HG03439 (cell line): Measurements from ENCODE around the gene OGFOD3.

Source experiments
- ATAC-seq: cut with Tn5 transposase; IDR thresholded peaks from one replicate; pipeline ENCODE4 v1.9.1; 2021; ENCODE audit warnings: mild to moderate bottlenecking, moderate library complexity; ENCODE audit not compliant: unreplicated experiment

Gene OGFOD3

GRCh38 chr17:82447876-82448275 is 29.5 kb upstream of the OGFOD3 start:
- ATAC-seq: no peak

DNA sequence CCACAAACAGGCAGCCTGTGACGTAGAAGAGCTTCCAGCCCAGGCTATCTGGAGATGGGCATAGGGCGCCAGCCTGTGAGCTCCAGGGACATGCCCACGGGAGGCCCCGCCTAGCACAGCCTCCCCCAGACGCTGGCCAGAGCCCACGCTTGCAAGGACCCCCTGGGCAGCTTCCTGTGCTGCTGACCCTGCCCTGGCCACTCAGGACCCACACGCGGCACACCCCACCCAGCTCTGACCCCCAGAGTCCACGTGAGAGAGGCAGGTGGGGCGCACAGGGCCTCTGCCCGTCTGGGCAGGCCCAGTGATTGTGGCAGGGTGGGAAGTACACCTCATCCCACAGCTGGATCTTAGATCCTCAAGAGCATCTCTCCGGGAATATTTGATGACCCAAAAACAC is 28.3 kb upstream of the OGFOD3 start:
- ATAC-seq: no peak

DNA sequence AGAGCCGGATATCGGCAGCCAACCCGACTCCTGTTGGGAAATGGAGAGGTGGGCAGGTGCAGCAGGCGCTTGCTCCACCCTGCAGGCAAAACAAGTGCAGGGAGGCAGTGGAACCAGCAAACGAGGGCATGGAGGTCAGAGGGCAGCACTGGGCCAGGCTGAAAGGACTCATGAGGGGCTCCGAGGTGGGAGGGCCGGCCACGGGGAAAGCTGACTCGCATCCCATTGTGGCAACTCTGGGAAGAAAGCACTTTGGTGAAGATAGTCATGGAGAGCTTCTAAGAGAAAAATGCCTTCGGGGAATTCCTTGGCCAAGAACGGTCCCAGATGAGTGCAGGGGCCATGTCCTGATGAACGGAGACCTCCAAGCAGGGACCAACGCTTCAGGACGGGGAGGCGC is 27.7 kb upstream of the OGFOD3 start:
- no peak for ATAC-seq

- no peak for ATAC-seq
Observed at GRCh38 chr17:82445542-82445941, 27.2 kb upstream of the OGFOD3 start.

GRCh38 chr17:82444941-82445521 is 26.6 kb upstream of the OGFOD3 start:
- no peak for ATAC-seq

DNA sequence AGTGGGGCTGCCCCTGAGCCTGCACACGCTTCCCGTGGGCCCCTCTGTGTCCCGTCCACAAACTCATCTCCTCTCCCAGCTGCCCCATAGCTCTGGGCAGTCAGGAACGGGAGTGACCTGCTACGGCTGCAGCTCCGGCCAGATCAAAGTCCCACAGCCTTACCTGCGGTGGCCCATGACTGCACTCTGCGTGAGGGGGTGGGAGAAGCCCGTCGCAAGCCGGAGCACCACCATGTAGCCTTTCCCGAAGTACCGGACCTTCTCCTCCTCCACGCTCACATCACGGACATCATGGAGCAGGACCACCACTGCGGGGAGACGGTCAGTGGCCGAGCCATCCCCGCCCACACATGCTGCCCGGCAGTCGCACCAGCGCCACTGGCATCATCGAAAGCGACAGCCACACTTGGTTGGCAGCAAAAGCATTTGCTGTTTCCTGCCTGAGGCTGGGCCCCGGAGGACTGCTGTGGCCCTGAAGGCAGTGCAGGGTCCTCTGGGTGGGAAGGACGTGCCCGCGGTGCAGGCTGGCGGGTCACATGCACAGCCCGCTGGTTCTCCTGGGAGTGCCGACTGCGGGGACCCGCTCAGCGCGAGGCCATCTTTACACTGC is 26.0 kb upstream of the OGFOD3 start:
- ATAC-seq: no peak

GRCh38 chr17:82443465-82444283 is 25.3 kb upstream of the OGFOD3 start:
- no peak for ATAC-seq

DNA sequence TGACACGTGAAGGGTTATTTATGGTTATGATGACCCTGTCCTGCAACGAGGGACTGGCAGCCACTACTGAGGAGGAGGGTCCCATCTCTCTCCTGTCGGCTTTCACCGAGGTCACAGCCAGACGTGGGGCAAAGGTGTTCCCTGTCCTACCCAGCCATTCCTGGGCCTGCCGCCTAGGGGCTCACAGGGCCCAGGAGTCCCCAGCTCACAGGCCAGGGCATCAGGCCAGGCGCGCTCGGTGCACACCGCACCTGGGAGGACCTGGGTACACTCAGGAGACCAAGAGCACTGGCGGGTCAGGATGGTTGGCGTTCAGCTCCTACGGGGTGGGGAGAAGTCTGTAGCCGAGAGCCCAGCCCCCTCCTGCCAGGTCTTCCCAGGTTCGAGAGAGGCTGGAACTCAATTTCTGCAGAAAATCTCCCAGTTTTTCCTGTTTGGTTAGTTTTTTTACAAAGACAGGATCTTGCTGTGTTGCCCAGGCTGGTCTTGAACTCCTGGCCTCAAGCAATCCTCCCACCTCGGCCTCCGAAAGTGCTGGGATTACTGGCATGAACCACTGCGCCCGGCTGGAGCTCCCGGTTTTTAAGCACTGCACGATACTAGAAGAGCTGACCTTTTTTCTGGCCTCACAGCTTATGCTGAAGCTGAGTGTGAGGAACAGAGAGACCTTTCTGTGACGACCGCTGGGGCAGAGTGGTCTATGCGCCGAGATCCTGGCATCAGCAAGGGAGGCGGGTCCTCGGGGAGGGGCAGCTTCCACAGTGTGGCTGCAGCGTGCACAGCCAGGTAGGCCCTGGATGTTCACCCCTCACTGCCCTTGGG is 24.5 kb upstream of the OGFOD3 start:
- no peak for ATAC-seq

DNA sequence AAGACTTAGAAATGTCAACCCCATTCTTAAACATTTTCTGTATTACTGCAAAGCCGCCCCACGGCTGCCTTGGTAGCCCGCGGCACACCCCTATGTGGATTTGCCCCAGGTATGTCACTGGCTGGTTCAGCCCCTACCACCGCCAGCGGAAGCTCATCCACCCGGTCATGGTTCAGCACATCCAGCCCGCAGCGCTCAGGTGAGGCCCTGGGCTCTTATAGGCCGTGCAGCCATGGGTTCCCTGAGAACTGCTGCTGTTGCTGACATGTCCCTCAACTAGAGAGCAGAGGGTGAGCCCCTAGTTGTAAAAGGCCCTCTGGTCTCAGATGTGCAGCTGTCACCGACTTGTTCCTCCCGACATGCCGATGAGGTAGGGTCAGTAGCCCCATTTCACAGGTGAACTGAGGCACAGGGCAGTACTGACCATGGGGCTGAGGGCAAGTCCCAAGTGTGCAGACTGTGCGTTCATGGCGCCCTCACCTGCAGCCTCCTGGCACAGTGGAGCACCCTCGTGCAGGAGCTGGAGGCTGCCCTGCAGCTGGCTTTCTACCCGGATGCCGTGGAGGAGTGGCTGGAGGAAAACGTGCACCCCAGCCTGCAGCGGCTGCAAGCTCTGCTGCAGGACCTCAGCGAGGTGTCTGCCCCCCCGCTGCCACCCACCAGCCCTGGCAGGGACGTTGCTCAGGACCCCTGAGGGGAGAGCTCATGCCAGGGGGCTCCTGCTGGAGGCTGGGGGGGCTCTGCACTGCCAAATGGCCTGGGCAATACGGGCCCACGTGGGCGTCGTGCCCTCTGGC is 23.5 kb upstream of the OGFOD3 start:
- ATAC-seq: no peak

DNA sequence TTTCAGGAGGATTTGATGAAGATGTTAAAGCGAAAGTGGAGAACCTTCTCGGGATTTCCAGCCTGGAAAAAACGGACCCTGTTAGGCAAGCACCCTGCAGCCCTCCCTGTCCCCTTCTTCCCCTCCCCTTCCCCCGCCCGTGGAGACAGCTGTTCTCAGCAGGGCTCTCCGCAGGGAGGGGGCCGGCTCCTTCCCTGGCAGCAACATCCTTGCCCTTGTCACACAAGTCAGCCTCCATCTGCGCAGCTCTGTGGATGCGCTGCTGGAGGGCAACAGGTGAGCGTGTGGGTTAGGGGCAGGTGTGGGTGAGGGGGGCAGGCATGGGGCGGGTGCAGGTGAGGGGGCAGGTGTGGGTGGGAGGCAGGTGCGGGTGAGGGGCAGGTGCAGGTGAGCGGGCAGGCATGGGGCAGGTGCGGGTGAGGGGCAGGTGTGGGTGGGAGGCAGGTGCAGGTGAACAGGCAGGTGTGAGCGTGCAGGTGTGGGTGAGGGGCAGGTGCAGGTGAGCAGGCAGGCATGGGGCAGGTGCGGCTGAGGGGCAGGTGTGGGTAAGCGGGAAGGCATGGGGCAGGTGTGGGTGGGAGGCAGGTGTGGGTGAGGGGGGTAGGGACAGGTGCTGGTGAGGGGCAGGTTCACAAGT is 22.7 kb upstream of the OGFOD3 start:
- ATAC-seq: no peak

DNA sequence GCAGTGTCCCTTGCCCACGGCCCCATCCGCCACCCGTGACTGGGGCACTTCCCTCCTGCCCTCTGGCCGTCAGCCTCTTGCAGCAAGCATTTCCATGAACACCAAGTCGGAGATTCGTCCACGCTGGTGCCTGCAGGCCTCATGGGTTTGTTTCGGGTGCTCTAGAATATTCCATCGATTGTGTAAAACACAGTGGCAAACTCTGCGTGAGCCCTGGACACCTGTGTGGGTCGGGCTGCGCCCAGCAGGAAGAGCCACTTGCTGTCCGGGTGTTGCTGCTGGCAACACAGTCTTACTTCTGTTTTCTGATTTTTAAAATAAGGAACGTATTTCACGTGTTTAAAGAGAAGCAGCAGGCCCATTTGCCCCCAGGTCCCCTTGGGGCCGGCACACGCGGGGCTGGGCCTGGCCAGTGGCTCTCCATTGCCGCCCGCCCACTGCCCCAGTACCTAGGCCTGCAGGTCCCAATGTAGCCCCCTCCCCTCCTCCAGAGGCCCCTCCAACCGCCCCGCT is 22.1 kb upstream of the OGFOD3 start:
- ATAC-seq: no peak

GRCh38 chr17:82439829-82440365 is 21.5 kb upstream of the OGFOD3 start:
- ATAC-seq: no peak

- no peak for ATAC-seq
Observed at GRCh38 chr17:82439194-82439828, 20.9 kb upstream of the OGFOD3 start.

DNA sequence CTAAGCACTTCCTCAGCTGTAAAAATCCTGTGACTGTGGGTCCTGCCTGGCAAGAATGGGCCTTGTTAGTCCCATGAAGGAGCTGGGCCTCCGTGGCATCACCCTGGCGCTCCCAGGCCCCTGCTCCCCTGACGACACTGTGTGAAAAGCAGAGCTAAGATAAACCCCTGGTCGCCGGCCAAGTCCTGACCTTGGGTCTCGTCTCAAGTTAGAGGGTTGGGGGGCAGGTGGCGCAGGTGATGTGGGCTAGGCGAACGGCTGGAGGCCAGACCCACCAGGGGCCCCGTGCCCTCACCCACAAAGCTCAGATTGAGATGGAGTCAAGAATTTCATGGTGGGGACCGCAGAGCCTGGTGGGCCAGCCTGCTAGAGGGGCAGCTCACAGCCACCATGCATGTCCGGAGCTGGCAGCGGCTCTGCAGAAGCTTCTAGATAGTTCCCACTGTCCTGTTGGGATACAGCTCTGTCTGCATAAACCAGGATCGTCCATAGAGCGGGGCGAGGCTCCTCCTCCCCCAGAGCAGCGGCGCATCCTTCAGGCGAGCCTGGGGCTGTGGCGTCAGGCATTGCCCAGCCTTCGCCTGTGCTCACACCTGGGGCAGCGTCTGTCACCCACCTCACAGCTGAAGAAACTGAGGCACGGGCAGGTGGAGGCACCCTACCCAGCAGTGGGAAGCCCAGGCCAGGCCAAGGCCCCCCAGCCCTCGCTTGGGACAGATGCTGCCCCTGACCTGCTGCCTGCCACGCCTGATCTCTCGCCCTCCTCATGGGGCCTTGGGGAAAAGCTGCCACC is 20.2 kb upstream of the OGFOD3 start:
- no peak for ATAC-seq

GRCh38 chr17:82437325-82437668 is 18.9 kb upstream of the OGFOD3 start:
- no peak for ATAC-seq

- ATAC-seq: no peak
Observed at GRCh38 chr17:82436601-82437324, 18.4 kb upstream of the OGFOD3 start.

- ATAC-seq: no peak
Observed at GRCh38 chr17:82435601-82436583, 17.5 kb upstream of the OGFOD3 start.
